ENCODE measurements around the gene TSC1.

- TF ChIP-seq POLR2AphosphoS5 (IDR thresholded peaks at IDR 0.05; ENCODE audit: borderline replicate concordance, low read depth, low read length) (no peak), EZH2 (IDR thresholded peaks at IDR 0.05) (no peak), FOXP2 (optimal IDR thresholded peaks at IDR 0.05; ENCODE audit: control extremely low read depth, extremely low read length, insufficient read depth) (no peak)
These were observed 9.4 kb downstream of the TSC1 start for GRCh38 chr9:132935026-132935425.
